Raji (cell line): Measurements from ENCODE around the gene PROK2.

ENCODE experiments used
- POLR2A ChIP-seq: IDR thresholded peaks from 2 replicates; pipeline ENCODE4 v1.6.1; 2011; ENCODE audit warnings: low read depth, low read length, control low read depth; ENCODE audit not compliant: insufficient read depth

The PROK2 gene

DNA sequence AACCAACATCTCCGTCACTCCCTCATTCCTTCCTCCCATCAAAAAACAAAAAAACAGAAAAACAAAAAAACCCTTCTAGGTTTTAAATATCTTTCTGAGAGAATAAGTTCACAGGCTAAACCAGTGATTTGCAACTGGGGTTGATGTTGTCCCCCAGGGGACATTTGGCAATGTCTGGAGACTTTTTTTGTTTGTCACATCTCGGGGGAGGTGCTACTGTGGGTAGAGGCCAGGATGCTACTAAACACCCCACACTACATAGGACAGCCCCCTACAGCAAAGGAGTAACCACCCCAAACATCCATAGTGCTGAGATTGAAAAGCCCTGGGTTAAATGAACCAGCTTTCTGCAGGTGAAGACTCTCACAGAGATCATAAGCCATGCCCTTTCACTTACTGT lies 17.0 kb upstream of the PROK2 start:
- no peak for TF ChIP-seq POLR2A

- TF ChIP-seq POLR2A = no peak
Measured at GRCh38 chr3:71800023-71800422, 15.1 kb upstream of the PROK2 start.

- no peak for TF ChIP-seq POLR2A
Measured at GRCh38 chr3:71797455-71797854, 12.5 kb upstream of the PROK2 start.

DNA sequence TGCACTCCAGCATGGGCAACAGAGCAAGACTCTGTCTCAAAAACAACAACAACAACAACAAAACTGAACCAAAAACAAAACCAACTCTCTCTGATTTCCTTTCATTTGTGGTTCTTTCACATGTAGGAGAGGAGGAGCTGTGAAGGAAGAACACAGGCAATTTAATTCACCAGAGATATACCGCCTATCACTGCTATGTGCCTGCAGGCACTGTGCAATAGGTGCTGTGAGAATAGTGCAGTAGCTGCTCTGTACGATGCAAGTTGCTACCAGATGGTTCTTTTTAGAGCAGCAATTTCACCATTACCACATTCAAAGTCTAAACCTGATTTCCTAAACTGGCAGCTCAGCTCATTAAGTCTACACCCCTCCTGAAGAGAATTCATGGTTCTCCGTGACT lies 11.3 kb upstream of the PROK2 start:
- TF ChIP-seq POLR2A = no peak

GRCh38 chr3:71791634-71792033 lies 6.7 kb upstream of the PROK2 start:
- TF ChIP-seq POLR2A = no peak

- no peak for TF ChIP-seq POLR2A
Measured at GRCh38 chr3:71789922-71790321, 5.0 kb upstream of the PROK2 start.

DNA sequence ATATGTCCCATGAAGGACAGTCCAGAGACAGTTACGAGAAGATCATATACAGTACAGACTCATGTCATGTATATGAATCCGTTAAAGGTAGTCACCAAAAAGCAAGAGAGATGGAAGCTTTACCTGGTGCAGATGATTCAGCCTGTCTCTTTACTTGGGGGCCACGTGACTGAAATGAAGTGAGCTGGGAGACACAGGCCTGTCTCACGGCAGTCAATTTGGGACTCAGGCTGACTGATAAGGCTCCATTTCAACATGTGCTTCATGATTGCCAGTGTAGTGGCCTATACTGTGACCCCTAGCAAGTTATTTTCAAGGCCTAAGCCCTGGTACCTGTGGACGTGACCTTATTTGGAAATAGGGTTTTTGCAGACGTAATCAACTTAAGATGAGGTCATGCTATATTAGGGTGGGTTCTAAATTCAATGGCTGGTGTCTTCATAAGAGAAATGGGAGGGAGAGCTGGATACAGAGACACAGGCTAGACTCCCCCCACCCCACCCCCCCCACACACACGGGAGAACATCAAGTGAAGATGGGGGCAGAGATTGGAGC lies 3.0 kb upstream of the PROK2 start:
- no peak for TF ChIP-seq POLR2A

DNA sequence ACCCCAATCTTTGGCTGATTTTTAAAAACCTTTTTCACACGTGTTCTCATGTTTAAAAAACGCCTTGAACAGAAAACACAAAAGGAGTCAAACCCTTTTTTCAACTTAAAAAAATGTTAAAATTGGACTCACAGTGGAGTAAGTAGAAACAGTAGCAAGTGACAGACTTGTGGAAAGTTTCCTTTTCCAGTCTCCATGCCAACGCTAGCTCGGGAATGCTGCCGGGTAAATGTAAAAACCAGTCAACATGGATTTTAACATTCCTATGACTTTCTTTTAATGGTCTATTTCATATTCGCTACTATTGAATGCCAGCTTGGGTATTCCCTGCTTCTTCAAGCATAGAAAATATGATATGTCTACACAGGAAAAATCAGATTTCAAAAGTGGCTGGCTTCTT lies 1.6 kb upstream of the PROK2 start:
- no peak for TF ChIP-seq POLR2A

DNA sequence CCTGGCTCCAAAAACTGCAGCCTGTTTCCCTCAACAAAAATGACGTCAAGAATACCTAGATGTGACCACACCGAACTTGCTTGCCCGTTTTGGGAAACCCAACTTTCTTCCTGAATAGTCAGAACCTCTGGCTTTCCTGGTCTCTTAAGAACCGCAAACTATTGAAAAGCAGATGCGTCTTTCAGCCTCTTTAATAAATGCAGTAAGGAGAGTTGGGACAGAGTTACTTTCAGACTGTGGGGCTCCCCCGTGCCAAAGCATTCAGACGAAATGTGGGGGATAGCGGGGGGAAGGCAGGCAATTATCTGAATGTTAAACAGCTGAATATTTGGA lies 1.2 kb upstream of the PROK2 start:
- TF ChIP-seq POLR2A = no peak

- no peak for TF ChIP-seq POLR2A
Measured at GRCh38 chr3:71785532-71786216, 726 bp upstream of the PROK2 start.

GRCh38 chr3:71784201-71784913 lies 591 bp downstream of the PROK2 start:
- TF ChIP-seq POLR2A = no peak

GRCh38 chr3:71783152-71783551 lies 1.8 kb downstream of the PROK2 start:
- TF ChIP-seq POLR2A = no peak

GRCh38 chr3:71780430-71780829 lies 4.5 kb downstream of the PROK2 start:
- TF ChIP-seq POLR2A = no peak

DNA sequence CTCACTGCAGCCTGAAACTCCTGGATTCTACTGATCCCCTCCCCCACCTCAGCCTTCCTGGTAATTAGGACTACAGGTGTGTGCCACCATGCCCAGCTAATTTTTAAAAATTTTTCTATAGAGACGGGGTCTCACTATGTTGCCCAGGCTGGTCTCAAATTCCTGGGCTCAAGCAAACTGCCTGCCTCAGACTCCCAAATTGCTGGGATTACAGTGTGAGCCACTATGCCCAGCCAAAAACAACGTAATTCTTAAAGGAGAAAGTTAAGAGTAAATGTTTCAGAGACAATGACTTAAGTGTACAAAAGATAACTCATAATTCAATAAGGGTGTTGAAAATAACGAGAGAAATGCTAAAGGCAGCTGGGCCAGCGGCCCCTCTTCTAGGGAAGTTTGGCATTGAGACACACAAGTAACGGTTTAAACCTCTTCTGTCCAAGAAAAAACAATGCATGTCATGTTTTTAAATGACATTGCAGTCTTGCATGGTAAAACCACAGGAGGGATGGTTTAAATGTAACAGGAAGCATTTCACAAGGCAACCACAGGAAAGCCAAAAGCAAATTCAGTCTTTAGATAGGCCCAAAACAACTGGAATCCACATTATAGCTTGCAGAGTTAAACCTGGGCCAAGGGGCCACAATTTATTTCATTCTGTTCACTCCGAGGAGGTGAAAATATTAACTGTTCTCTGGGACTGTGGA lies 5.1 kb downstream of the PROK2 start:
- TF ChIP-seq POLR2A = no peak

DNA sequence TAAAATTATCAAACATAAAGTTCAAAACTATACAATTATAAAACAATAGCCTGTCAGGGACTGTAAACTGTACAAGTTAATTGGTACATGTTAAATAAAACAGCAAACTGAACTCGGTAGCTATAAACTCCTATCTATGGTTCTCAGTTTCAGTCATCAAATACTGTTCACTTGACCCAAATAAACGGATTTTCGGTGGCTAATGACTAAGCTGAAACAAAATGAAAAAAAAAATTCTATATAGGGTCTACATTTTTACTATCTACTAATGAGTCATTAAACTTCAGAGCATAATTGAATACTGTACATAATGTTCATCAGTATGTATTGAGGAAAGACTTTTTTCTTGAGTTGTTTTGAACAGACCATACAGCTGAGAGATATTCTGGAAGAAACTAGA lies 6.6 kb downstream of the PROK2 start:
- TF ChIP-seq POLR2A = no peak

DNA sequence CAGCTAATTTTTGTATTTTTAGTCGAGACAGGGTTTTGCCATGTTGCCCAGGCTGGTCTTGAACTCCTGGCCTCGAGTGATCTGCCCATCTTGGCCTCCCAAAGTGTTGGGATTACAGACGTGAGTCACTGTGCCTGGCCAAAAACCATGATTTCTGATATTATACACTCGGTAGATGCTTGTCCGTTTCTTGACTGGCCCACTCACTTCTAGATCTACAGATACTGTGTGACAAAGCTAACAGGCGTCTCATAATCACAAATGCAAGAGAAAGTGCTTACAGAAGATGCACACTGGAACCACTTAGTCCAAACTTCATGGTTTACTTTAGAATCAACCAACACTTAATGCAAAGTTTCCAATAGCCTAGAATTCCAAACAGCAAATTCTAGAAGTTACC lies 8.4 kb downstream of the PROK2 start:
- no peak for TF ChIP-seq POLR2A

GRCh38 chr3:71771884-71772283 lies 13.1 kb downstream of the PROK2 start:
- no peak for TF ChIP-seq POLR2A

DNA sequence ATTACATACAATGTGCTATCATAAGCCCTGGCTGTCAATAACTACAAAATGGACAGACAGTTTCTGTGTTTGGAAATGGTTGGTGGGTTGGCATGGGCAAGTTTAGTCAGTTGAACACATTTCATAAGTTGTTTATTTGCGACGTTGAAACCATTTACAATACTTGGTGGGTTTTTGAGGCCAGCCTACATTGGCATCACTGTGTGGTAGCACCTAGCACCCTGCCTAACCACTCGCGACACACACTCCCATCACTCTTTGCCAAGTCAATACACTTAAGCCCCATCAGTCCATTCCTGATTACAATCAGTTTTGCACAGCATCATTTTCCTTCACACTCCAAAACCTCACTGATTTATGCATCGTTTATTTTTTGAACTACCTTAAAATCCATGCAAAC lies 13.8 kb downstream of the PROK2 start:
- no peak for TF ChIP-seq POLR2A
